GM12865 (cell line): ENCODE results near the gene SLC17A1.

Experiments
- DNase-seq: peaks from one replicate; pipeline ENCODE4 v3.0.0; 2010; ENCODE audit warnings: low read depth
- H3K4me3 ChIP-seq: 2 replicates; pipeline ENCODE4 v1.5.1; 2011; ENCODE audit warnings: mild to moderate bottlenecking, low read depth, low read length, control low read depth
- CTCF ChIP-seq: IDR thresholded peaks from 2 replicates; pipeline ENCODE4 v1.5.1; 2011; ENCODE audit warnings: low read length, control low read depth, low read depth, inconsistent platforms; ENCODE audit not compliant: insufficient read depth; ENCODE audit errors: missing control alignments

Gene SLC17A1

GRCh38 chr6:25804804-25805203 is 27.0 kb downstream of the SLC17A1 start:
- DNase-seq, result no peak
- TF ChIP-seq CTCF, result no peak
- no peak overlapping the region for H3K4me3 ChIP-seq

- H3K4me3 ChIP-seq, result no peak overlapping the region
- no peak for DNase-seq
- TF ChIP-seq CTCF, result no peak
Measured at GRCh38 chr6:25801436-25801835, 30.4 kb downstream of the SLC17A1 start.

- DNase-seq, result no peak
- H3K4me3 ChIP-seq, result no peak overlapping the region
- TF ChIP-seq CTCF, result no peak
Measured at GRCh38 chr6:25794784-25795183, 37.1 kb downstream of the SLC17A1 start.

DNA sequence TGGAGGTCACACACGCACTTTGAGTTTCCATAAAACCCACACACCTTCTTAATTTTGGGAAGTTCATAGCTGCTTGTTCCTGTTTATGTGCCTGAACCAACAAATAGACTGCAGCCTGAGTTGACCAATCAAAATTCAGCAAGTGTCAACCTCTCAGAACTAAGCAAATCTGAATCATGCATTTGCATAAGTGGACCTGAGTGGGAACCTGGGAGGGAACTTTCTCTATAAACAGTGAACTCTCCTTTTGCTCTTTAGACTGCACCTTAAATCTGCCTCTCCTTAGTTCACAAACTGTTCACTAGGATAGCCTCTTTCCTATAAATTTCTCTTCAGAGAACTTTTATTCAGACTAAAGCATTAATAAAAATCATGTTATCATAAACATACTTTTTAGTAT is 37.9 kb downstream of the SLC17A1 start:
- H3K4me3 ChIP-seq, result no peak overlapping the region
- TF ChIP-seq CTCF, result no peak
- no peak for DNase-seq

DNA sequence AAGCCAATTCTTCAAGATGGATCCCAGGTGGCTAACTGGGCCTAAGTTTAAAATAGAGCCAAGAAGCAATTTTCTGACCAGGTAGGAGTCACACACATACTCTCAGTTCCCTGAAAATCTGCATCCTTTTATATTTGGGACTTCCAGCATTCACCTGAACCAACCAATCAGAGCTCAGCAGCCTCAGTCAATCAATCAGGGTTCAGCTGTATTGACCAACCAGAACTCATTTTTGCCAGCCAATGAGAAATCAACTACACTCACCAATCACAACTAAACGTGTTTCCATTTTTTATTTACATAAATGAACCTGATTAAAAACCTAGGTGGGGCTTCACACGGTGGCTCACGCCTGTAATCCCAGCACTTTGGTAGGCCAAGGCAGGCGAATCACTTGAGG is 39.8 kb downstream of the SLC17A1 start:
- H3K4me3 ChIP-seq, result no peak overlapping the region
- DNase-seq, result no peak
- no peak for TF ChIP-seq CTCF

DNA sequence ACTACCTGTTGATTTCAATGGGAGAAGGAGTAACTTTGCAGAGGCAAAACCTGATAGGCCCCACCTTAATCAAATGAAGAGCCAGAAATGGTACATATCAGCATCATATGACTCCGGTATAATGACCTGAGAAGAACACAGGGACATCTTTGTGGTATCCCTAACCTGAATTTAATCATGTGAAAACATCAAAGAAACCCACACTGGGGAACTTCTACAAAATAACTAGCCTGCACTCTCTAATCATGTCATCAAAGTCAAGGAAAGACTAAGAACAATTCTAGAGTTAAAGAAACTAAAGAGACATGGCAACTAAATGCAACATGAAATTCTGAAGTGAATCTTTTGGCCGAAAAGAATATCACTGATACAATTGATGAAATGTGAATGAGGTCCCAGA is 42.4 kb downstream of the SLC17A1 start:
- TF ChIP-seq CTCF, result no peak
- H3K4me3 ChIP-seq, result no peak overlapping the region
- DNase-seq, result no peak

DNA sequence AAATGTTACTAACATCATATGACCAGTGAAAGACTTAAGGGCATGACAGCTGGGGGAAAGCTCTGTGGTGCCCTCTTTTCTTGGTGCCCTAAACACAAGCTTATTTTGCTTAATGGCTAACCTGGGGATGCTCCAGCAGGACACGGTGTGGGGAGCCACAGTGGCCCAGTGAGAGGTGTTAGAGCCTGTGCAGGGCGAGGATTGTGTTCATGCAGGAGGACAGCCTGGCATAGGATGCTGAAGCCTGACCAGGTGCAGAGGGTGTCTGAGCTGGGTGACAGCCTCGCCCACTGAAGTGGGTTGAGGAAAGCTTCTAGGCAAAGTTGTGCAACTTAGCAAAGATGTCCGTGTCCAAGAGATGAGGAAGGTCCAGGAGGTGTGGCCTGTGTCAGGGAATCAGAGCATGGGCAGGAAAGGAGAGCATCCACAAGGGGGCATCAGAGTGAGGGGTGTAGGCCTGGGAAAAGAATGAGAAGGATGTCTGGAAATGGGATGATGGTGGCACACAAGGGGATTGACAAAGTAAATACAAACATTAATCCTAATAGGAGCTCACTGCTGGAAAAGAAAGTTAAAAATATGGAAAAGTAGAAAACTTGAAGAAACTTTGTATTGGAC is 43.4 kb downstream of the SLC17A1 start:
- H3K4me3 ChIP-seq, result no peak overlapping the region
- DNase-seq, result peak; percentile 49
- peak; percentile 60 for TF ChIP-seq CTCF
